Left lobe of liver (tissue), 2 donors: Measurements from ENCODE around the gene CGRRF1. TPM values are rescaled to one million over a fixed set of nuclear protein-coding genes. Genes with fewer than 3 reads are reported as not detected.
A peak's percentile ranks its signal among the peaks of the same experiment; 100 is the strongest.

ENCODE experiments used
- ATAC-seq: fragments of 200-7000 bp; cut with Tn5 transposase; one replicate; pipeline ENCODE4 v1.9.1; 2020; ENCODE audit warnings: mild to moderate bottlenecking, moderate library complexity
- DNase-seq: peaks from one replicate; pipeline ENCODE4 v3.0.0-alpha.2; 2020; ENCODE audit warnings: low spot score
- total RNA-seq: library from RNA; stranded (reverse); gene quantifications from one replicate; pipeline ENCODE4 v1.2.1, GENCODE V29; 2021
- donor health status: DM: no; HTN: no; CAD: no; lungs with moderate emphysema.
- donor health status: DM: no; HTN: yes; CAD: no.

CGRRF1 gene
- total RNA-seq, 1 donor from 2014 or later = 6.1 TPM

DNA sequence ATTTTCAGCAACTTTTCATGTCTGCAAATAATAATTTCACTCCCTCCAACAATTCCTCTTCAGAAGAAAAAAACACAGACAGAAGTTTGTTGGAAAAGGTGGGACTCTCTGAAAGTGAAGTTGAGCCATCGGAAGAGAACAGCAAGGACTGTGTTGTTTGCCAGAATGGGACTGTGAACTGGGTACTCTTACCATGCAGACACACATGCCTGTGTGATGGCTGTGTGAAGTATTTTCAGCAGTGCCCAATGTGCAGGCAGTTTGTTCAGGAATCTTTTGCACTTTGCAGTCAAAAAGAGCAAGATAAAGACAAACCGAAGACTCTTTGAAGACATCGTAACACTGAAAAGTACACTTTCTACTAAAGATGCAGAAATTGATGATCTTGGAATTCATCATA, 28.3 kb downstream of the CGRRF1 start:
- DNase-seq (no peak), ATAC-seq (no peak)

DNA sequence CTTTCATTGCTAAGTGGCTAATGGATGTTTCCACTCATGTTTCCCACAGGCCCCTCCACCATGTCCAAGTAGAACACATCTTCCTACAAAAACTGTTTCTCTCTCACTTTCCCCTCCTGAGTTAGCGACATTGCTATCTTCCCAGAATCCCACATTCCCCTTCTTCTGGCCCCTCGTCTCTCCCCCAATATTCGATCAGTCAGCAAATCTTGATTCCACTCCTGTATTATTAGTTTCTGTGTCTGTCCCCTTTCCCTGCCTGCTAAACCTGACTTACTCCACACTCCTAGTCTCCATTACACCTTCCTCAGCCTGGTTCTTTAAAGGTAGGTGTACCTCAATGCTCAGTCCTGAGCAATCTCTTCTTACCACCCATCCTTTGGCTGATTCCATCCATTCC, 37.9 kb downstream of the CGRRF1 start:
- ATAC-seq = no peak
- DNase-seq = no peak

DNA sequence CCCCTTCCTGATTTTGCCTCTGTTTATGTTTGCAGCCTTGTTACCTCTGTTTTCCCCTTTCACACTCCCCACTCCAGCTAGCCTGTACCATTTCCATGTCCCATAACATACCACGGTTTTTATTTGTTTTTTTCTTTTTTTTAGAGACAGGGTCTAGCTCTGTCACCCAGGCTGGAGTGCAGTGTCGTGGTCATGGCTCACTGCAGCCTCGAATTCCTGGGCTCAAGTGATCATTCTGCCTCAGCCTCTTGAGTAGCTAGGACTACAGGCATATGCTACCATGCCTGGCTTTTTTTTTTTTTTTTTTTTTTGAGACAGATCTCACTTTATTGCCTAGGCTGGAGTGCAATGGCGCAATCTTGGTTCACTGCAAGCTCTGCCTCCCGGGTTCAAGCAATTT, 38.8 kb downstream of the CGRRF1 start:
- ATAC-seq = no peak
- DNase-seq = no peak

DNA sequence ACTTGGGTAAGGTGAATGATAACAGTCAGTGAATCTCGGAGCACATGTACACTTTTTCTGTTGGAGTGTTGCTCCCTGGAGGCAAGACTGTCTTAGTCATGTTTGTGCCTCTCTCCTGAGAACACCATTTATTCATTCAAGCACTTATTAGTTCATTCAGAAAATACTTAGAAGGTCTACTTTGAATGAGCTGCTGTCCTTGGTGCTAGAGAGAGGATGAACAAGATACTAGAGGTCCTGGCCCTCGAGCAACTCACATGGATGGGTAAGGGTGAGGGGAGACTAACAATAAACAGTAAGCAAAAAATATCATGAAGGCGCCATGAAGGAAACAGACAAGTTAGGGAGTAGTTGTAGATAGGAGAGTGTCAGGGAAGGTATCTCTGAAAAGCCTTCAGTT, 40.2 kb downstream of the CGRRF1 start:
- no peak for DNase-seq
- ATAC-seq = no peak

DNA sequence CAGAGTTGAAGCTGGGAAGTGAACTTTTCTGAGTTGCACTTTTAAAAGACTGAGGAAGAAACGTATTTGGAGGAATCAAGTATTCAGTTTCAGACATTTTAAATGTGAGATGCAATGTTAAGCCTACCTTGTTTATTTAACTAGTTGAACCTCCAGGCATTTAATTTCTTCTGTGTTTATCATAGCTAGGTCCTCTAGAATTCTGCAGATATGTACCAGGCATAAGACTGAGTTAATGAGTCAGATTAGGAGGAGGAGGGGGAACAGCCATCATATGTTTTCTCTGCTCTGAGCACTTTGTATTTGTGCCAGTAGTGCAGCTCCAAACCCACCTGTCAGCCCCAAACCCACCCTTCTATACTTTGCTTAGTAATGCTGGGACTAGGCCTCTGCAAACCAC, 40.8 kb downstream of the CGRRF1 start:
- no peak for ATAC-seq
- DNase-seq = no peak

DNA sequence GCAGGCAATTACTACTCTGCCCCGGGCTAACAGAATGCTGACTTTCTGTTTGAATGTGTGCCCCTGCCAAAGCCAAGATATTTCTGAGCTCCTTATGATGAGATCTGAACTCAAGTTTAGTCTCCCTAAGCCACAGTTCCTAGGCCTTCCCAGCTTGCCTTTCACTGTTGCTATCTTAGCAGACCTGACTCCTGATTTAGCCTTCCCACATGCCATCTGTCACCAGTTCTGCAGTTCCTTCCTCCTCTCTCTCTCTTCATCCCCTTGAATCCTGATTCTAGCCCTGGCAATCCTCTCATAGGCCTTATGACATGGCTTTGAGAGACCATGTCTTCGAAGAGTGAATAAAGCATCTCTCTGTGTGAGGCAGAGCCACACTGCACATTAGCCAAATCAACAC, 44.7 kb downstream of the CGRRF1 start:
- no peak for ATAC-seq
- DNase-seq = no peak

DNA sequence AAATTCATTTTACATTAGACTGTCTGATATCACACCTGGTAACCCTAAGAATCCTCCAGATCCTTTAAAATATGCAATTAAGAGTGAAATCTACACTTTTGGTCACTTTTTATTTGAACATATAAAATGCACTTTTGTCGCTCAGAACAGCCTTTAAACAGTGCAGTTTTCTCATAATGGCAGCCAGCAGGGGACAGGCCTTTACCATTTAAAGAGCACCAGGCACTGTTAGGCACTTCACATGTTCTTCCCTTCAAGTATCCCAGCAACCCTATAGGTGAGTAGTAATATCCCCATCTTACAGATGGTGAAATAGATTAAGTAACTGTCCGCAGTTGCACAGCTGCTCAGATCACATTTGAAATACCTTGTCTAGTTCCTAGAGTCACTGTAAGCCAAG, 45.9 kb downstream of the CGRRF1 start:
- ATAC-seq = no peak
- DNase-seq = no peak

DNA sequence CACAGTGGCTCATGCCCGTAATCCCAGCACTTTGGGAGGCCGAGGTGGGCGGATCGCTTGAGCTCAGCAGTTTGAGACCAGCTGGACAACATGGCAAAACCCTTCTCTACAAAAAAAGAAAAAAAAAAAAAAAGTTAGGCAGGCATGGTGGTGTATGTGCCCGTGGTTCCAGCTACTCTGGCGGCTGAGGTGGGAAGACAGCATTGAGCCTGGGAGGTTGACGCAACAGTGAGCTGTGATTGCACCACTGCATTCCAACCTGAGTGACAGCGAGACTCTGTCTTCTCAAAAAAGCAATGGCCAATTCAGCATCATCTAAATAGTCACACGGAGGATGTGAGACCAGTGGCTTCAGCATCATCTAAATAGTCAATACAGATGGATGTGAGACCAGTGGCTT, 46.8 kb downstream of the CGRRF1 start:
- ATAC-seq = peak; percentile 94

DNA sequence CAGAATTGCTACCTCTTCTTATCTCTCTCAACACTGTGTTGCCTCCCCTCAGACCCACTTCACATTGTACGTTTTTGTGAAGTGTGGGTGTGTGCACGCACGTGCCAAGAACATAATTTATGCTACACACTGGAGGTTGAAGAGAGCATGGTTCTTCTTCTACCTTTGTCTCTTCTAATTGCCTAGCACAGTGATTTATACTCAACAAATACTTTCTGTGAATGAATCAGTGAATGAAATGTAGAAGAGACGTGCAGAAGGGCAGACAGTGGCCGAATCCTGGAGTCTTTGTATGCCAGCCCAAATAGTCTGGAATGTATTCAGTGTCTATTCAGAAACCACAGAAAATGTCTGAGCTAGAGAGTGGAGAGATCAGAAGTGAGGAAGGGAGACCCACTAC, 52.6 kb downstream of the CGRRF1 start:
- no peak for DNase-seq
- ATAC-seq = no peak

More for the DNA sequence above, 46.8 kb downstream of the CGRRF1 start:
- DNase-seq = peak; percentile 70

DNA sequence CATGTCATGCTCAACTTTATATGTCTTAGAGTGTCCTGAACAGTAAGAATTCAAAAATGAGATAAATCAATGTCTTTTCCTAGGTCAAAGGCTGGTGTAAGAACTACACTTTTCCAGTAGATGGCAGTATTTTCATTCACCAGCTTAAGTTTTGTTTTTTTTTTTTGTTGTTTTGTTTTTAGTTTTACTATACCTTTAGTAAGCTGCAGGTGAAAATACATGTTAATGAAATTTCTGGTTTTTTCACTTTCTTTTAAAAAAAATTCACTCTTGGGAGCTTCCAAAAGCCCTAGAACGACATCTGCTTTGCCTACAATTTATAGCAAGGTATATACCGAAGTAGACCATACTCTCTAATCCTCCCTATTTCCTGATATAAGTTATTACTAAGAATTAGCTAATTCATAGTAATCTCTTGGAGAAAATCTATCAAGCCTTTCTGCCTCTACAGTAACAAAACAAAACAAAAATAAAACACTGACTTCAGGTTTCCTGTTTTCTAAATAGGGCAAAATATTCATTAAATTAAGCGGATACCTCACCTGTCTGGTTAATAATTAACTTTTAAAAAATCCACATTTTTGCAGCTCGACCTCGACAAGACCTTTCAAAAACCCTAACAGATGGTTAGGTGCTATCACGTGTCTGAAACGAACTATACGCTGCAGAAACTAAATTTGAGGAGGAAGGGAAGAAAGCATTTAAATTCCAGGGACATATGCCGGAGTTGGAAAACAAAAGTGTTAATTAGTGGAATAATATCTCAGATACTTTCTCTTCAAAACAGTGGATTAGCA, 54.6 kb downstream of the CGRRF1 start:
- DNase-seq (no peak), ATAC-seq (no peak)

DNA sequence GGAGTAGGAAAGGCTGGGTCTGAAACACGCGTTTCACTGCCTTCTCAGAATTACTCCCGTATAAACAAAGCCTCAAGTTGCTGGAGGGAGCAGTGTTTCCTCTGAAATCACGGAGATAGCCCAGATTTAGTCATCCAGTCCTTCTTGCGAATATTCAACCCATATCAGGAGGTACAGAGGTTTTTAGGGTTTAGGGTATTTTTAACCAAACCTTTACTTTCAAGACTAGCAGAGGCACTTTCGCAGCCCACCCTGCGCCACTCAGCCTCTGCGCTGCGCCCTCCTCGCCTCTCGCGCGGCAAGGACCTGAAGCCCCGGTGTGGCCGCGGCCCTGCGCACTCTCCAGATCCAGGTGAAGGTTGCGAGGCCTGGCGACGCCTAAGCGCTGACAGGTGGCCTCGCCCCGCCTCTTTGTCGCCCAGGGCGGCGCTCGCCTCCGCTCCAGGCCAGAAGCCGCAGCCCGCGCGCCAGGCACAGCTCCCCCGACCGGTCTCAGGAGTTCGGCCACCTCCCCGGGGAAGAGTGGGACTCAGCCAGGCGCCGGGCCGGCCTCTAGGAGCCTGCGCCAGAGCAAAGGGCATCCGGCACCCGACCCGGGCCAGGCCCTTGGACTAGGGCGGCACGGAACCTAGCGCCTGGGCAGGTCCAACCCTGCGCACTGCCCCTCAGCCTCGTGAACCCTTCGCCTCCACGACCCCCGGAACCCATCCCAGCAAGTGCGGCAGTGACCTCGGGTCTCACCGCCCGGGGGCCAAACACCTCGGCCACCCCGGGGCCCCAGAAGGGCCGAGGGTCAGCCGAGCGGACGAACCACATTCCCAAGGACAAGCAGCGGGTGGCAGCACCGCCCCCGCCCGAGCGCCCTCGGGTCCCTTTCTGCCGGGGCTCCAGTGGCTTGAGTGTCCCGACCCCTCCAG, 55.4 kb downstream of the CGRRF1 start:
- peak; percentile 96 for DNase-seq
- peak; percentile 76 for ATAC-seq

DNA sequence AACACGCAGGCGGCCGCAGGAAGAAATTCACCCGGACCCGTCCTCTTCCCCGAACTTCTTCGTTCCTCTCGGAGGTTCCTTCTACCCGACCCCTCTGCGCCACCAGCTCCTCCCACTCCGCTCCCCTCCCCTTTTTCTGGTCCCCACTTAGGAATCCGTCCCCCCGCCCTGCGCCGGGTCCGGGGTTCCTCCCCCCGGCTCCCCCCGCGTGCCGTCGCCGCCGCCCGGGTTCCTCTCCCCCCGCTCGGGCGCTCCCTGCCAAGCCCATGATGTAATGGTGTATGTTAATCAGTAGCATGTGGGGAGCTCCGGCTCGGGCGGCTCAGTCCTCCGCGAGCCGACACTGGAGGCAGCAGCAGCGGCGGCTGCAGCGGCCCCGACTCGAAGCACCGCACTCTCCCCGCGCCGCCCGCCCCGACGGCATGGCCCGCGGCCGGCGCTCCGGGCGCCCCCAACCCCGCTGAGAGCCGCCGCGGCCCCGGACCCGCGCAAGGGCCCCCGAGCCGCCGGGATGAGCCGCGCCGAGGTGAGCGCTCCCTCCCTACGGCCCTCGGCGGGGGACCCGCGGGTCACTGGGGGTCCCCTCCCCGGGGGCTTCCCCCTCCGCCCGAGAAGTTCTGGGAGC, 56.2 kb downstream of the CGRRF1 start:
- ATAC-seq = peak; percentile 68
- peak; percentile 96 for DNase-seq

DNA sequence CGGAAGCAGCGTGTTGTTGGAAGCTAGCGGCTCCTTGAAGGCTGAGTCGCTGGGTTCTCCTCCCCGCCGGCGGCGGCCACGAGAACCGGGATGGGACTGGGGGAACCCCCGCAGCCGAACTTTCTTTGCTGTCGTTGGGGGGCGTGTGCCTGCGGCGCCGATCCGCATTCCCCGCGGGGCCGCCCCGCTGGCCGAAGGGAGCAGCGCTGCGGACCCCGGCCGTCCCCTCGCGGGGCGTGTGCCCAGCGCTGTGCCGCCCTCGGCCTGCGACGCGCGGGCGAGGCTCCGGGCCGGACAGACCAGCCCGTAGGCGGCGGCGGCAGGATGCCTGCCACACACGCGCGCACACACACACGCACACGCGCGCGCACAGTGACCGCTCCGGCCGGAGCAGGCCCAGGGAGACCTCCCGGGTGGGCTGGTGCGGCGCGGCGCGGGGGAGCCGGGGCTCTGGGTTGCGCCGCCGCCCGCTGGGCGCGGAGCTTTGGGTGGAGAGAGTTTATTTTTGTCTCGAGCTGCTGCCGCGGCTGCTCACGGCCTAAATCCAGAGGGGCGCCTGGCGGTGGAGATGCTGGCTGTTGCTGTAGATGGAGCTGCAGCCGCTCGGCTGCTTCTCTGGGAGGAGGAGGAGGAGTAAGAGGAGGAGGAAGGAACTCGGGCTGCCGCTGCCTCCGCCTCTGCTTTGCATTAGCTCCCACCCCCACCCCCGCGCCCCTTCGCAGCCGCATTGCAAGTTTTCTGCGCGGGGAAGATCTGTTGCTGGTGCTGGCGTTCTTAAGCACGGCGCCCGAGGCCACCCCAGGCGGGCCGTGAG, 56.9 kb downstream of the CGRRF1 start, which contains the start of gene SAMD4A:
Gene SAMD4A (plus strand): TSS at position 719 of the 814 bp plus-strand sequence. CDS start 789 bp downstream, outside the sequence.
- peak; percentile 66 for DNase-seq
- ATAC-seq = peak; percentile 43

DNA sequence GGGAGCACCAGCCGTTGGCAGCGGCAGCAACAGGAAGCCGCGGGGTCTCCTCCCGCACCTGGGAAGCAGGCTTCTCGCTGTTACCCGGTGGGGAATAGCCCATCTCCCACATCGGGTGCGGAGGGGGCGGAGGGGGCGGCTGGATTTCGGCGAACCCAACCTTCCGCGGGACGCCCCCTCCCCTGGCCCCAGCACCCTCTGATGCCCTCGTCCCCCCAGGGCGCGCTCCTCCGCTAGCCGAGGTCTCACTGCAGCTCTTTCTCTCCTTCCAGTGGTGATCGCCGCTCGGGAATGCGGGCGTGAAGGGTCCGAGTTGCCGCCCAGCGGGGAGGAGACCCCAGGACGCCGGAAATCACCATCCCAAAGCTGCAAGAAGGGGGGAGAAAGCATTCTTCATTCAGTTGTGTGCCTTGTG, 57.5 kb downstream of the CGRRF1 start:
- DNase-seq (no peak), ATAC-seq (no peak)

DNA sequence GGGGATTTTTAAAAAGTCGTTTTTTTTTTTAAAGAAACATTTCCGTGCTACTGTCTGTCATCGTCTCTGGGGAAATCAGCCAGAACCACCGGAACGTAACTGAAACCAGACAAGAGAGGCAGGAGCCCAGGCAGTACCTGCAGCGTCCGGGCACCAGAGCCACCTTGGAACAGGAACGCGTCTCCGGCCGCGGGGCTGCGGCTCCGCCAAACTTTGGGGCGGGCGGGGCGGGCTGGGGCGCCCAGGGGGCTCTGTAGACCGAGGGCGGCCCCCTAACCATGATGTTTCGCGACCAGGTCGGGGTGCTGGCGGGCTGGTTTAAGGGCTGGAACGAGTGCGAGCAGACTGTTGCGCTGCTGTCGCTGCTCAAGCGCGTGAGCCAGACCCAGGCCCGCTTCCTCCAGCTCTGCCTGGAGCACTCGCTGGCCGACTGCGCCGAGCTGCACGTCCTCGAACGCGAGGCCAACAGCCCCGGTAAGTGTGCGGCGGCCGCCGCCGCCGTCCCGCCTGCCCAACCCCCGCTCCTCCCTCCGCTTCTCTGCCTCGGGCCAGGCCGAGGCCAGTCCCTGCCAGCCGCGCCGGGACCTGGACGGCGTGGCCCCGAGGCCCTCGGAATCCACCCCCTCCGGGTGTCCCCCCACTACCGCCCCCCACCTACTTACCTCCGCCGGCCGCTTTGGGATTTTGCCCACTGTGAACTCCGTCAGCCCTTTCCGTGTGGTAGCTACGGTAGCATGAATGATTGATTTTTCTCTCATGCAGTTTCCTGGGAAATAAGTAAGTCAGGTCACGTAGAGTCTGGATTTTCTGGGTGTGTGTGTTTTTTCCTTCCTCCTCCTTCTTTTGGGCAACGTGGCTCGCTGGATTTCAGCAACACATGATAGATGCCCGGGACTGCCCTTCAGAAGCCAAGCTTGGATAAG, 58.2 kb downstream of the CGRRF1 start:
- DNase-seq (peak; percentile 62), ATAC-seq (peak; percentile 12)

DNA sequence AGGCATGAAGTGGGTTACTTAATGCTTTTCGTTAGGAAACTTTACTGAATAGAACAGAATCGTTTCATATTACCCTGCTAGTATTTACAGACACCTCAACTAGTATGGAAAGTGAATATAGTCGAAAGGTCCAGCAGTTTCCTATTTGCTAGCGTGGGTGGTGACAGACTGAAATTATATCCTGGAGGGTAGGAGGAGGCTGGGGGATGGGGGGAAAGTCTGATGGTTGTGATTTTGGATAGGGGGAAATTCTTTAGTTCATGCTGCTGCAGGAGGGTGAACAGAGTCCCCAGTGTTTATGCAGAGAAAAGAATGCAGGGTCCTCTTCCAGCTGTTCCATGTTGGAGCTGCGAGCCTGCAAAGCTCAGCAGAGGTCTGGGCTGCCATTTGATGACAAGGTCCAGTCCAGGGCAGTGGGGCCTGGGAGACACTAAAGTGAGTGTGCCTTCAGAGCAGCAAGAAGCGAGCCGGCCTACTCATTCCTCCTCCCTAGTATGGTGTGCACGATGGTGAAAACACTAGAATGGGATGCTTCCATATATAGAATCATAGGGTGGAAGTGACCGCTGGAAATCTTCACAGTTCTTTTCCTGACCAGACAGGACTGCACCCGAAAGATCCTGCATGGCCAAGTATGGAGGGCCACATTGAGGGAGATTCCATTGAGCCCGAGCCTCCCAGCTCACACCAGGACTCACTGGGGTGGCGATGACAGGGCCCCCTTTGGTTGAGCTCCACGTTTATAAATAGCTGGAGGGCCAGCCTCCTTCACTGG, 59.3 kb downstream of the CGRRF1 start:
- DNase-seq = no peak
- ATAC-seq = no peak

DNA sequence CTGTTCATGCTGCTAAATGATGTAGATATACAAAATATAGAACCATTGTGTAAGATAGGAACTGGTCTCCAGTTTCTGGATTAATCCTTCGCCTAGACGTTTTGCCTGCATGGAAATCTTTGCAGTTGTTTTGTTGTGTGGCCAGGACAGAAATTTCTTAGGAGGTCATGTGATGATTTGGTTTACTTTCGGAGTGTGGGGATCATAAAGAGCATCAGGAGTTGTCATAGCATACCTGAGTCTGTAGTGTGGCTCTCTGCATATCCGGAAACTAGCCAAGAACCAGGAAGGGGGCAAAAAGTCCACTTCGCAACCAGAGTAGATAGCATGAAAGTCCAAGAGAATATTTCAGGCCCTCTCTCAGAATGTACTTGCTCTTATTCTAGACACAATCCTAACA, 60.3 kb downstream of the CGRRF1 start:
- no peak for ATAC-seq
- no peak for DNase-seq

DNA sequence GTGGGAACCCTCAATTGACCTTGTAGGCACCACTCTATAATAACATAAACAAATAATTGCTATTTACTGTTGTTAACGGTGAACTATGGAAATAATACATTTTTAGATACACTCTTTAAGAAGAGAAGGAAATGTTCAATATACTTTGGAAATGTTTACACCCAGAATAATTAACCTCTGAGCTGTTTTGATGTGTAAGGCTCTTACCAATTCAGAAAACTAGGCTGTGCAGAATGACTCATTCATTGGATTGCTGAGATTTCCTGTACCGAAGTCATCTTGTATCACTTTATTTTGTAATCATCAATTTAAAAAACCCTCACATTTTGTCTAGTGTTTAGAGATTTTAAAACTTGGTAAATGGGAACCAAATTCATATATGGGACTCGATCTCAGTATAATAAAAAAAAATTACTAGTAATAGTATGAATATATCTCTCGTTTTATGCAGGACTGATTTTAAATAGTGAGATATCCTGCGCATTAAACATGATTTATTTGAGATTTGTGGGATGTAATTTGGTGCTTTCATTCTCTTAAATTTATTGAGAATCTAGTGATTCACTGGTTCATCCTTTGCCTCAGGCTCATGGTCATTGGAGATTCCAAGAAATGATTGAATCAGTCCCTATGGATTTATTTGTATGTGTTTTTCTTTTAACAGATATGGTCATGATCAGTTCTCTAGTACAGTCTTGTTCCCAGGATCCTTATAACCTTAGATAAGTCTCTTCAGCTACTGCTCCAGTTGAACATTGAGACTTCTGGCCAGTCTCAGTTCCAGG, 61.1 kb downstream of the CGRRF1 start:
- no peak for ATAC-seq
- DNase-seq = no peak
